ENCODE data around the gene ALDOB. TPM values are rescaled to one million over a fixed set of nuclear protein-coding genes. Genes with fewer than 3 reads are reported as not detected.

Gene ALDOB
- total RNA-seq, 1 donor from 2014 or later = not detected

- no peak overlapping the region for H3K4me3 Mint-ChIP-seq (ENCODE audit: low read depth)
- TF ChIP-seq, protein P1, sequence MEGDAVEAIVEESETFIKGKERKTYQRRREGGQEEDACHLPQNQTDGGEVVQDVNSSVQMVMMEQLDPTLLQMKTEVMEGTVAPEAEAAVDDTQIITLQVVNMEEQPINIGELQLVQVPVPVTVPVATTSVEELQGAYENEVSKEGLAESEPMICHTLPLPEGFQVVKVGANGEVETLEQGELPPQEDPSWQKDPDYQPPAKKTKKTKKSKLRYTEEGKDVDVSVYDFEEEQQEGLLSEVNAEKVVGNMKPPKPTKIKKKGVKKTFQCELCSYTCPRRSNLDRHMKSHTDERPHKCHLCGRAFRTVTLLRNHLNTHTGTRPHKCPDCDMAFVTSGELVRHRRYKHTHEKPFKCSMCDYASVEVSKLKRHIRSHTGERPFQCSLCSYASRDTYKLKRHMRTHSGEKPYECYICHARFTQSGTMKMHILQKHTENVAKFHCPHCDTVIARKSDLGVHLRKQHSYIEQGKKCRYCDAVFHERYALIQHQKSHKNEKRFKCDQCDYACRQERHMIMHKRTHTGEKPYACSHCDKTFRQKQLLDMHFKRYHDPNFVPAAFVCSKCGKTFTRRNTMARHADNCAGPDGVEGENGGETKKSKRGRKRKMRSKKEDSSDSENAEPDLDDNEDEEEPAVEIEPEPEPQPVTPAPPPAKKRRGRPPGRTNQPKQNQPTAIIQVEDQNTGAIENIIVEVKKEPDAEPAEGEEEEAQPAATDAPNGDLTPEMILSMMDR (IDR thresholded peaks at IDR 0.05; ENCODE audit: unreplicated experiment) = no peak
- peaks cover 4% of the 10 kb centered on the region for H3K36me3 Mint-ChIP-seq (ENCODE audit: insufficient read depth)
- no peaks in the 10 kb centered on the region for H3K9me3 Mint-ChIP-seq (ENCODE audit: low read depth)
- H3K27me3 Mint-ChIP-seq = no peaks in the 10 kb centered on the region
- H3K27ac Mint-ChIP-seq = no peak overlapping the region
- peaks cover 8% of the 10 kb centered on the region for H3K4me1 Mint-ChIP-seq (ENCODE audit: low read depth)
- no peak for DNase-seq (ENCODE audit: low spot score, unreplicated experiment)
These were observed 32.1 kb upstream of the ALDOB start for GRCh38 chr9:101467690-101468089.

- Mint-ChIP-seq H3K36me3 (ENCODE audit: insufficient read depth) (peaks cover 3% of the 10 kb centered on the region), H3K9me3 (ENCODE audit: low read depth) (no peaks in the 10 kb centered on the region), H3K27ac (no peak overlapping the region), H3K27me3 (no peaks in the 10 kb centered on the region), H3K4me1 (ENCODE audit: low read depth) (peaks cover 8% of the 10 kb centered on the region), H3K4me3 (ENCODE audit: low read depth) (no peak overlapping the region)
- TF ChIP-seq, protein P1 (IDR thresholded peaks at IDR 0.05; ENCODE audit: unreplicated experiment) = no peak
- no peak for DNase-seq (ENCODE audit: low spot score, unreplicated experiment)
These were observed 31.3 kb upstream of the ALDOB start for GRCh38 chr9:101466863-101467262.

DNA sequence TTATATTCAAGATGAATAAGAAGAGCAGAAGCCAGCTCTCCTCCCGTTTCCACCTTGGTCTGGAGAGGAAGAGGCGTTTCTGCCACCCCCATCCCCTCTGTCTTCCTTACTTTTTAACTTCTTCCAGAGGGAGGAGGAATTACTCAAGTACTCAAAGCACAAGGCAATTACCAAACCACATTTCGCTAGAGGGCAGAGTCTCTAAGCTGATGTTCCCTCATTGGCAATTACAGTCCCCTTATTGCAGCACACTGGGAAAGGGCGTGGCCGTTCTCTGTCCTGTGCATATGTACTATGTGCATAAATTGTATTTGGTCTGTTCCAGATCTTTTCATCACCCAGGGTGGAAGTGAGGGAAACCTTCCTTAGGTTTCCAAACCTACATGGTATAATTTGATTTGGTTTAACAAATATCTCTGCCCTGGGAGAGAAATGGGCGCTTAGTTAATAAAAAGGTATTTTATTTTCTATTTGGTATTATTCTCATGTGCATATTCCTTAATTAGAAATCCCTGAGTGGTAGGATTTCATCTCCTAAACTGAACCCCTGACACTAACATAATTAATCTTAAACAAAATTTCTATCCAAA, 29.8 kb upstream of the ALDOB start:
- DNase-seq (ENCODE audit: low spot score, unreplicated experiment) = no peak
- Mint-ChIP-seq H3K27ac (no peak overlapping the region), H3K27me3 (no peaks in the 10 kb centered on the region), H3K36me3 (ENCODE audit: insufficient read depth) (peaks cover 3% of the 10 kb centered on the region), H3K4me3 (ENCODE audit: low read depth) (no peak overlapping the region), H3K4me1 (ENCODE audit: low read depth) (peaks cover 11% of the 10 kb centered on the region), H3K9me3 (ENCODE audit: low read depth) (no peaks in the 10 kb centered on the region)
- TF ChIP-seq, protein P1 (IDR thresholded peaks at IDR 0.05; ENCODE audit: unreplicated experiment) = peak; percentile 26

GRCh38 chr9:101463397-101463796, 27.8 kb upstream of the ALDOB start:
- DNase-seq (ENCODE audit: low spot score, unreplicated experiment) = no peak
- TF ChIP-seq, protein P1 (IDR thresholded peaks at IDR 0.05; ENCODE audit: unreplicated experiment) = no peak
- Mint-ChIP-seq H3K9me3 (ENCODE audit: low read depth) (no peaks in the 10 kb centered on the region), H3K27ac (no peak overlapping the region), H3K27me3 (no peaks in the 10 kb centered on the region), H3K4me1 (ENCODE audit: low read depth) (peaks cover 5% of the 10 kb centered on the region), H3K36me3 (ENCODE audit: insufficient read depth) (no peaks in the 10 kb centered on the region), H3K4me3 (ENCODE audit: low read depth) (no peak overlapping the region)

- Mint-ChIP-seq H3K4me1 (ENCODE audit: low read depth) (peaks cover 5% of the 10 kb centered on the region), H3K27me3 (no peaks in the 10 kb centered on the region), H3K9me3 (ENCODE audit: low read depth) (no peaks in the 10 kb centered on the region), H3K27ac (no peak overlapping the region), H3K4me3 (ENCODE audit: low read depth) (no peak overlapping the region), H3K36me3 (ENCODE audit: insufficient read depth) (no peaks in the 10 kb centered on the region)
- DNase-seq (ENCODE audit: low spot score, unreplicated experiment) = no peak
- TF ChIP-seq, protein P1 (IDR thresholded peaks at IDR 0.05; ENCODE audit: unreplicated experiment) = no peak
These were observed 27.0 kb upstream of the ALDOB start for GRCh38 chr9:101462558-101462957.

Data from progenitor cell of endocrine pancreas (in vitro differentiated cells).